ENCODE data around the gene PLEKHH2. TPM values are rescaled to one million over a fixed set of nuclear protein-coding genes. Genes with fewer than 3 reads are reported as not detected.

PLEKHH2 gene
- total and polyA plus RNA-seq, 2 of the 13 experiments (the other 11 are each of a cell fraction or from before 2014, with no cell fraction given): 1.1 to 3.0 TPM

DNA sequence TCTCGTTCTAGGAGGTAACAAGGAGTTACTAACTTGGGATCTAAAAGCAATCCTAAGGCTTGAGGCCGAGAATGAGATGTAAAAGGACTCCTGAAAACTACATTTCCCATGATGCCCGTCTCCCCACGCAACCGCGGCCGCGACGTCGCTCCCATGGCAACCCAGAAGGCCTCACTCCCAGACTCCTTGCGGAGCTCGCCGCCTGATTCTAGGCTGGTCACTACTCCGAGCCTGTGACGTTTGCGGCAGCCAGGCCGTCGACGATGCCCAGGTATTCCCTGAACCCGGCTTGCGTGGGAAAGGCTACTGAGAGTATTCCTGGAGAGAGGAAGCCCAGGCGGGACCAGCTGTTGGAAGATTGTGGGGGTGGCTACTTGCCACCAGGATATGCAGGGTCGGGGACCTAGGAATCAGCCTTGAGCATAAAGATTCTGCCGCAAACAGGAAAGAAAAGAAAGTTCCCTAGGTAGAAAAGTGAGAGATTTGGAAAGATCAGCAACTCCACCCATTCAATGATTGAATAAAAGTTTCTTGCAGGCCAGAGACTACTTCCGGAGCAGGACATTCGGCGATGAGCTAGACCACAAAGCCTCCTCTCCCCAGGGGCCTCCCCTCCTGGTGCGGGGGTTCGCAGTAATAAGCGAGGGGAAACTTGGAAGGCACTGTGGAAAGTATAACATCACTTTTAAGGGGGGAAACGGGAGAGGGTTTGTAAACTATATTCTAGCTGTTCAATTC lies 137.0 kb downstream of the PLEKHH2 start, which contains the start of gene DYNC2LI1 (continued):
- TF ChIP-seq CC2D1A (CRISPR knock-in tag; IDR thresholded peaks at IDR 0.05): peak; percentile 92; the same call in 1 of the 2 replicates
- peak; percentile 35 to 66; a peak in 3 of 4 replicates for TF ChIP-seq POLR2A (IDR thresholded peaks at IDR 0.05; ENCODE audit: insufficient read depth in 1 of 2, low read depth in 2 of 2, low read length in 2 of 2)
- peak; percentile 71; the same call in 1 of the 2 replicates for TF ChIP-seq TFAP4 (IDR thresholded peaks at IDR 0.05; ENCODE audit: borderline replicate concordance, low read depth)
- TF ChIP-seq ZNF142 (CRISPR knock-in tag; IDR thresholded peaks at IDR 0.05): no peak
- TF ChIP-seq, protein P1, sequence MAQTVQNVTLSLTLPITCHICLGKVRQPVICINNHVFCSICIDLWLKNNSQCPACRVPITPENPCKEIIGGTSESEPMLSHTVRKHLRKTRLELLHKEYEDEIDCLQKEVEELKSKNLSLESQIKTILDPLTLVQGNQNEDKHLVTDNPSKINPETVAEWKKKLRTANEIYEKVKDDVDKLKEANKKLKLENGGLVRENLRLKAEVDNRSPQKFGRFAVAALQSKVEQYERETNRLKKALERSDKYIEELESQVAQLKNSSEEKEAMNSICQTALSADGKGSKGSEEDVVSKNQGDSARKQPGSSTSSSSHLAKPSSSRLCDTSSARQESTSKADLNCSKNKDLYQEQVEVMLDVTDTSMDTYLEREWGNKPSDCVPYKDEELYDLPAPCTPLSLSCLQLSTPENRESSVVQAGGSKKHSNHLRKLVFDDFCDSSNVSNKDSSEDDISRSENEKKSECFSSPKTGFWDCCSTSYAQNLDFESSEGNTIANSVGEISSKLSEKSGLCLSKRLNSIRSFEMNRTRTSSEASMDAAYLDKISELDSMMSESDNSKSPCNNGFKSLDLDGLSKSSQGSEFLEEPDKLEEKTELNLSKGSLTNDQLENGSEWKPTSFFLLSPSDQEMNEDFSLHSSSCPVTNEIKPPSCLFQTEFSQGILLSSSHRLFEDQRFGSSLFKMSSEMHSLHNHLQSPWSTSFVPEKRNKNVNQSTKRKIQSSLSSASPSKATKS (CRISPR knock-in tag; IDR thresholded peaks at IDR 0.05): 0 out of 2 replicates have a peak, but pooled peaks have one; percentile 65
- peak; percentile 72 for TF ChIP-seq ATF7-NPFF (CRISPR knock-in tag; IDR thresholded peaks at IDR 0.05; ENCODE audit: low read depth)
- TF ChIP-seq ZNF577 (CRISPR knock-in tag; IDR thresholded peaks at IDR 0.05; ENCODE audit: borderline replicate concordance, low read depth): no peak
- peak; percentile 89; the same call in 1 of the 2 replicates for TF ChIP-seq ZFP91 (CRISPR knock-in tag; IDR thresholded peaks at IDR 0.05; ENCODE audit: borderline replicate concordance)
- TF ChIP-seq ZBTB3 (CRISPR knock-in tag; IDR thresholded peaks at IDR 0.05; ENCODE audit: borderline replicate concordance, low read depth): no peak
- TF ChIP-seq ZNF225 (CRISPR knock-in tag; IDR thresholded peaks at IDR 0.05): no peak
- peak; percentile 70; the same call in 1 of the 2 replicates for TF ChIP-seq NFATC3 (CRISPR knock-in tag; IDR thresholded peaks at IDR 0.05)
- TF ChIP-seq ZNF644 (CRISPR knock-in tag; IDR thresholded peaks at IDR 0.05; ENCODE audit: low read depth): no peak
- TF ChIP-seq ZNF501 (CRISPR knock-in tag; IDR thresholded peaks at IDR 0.05): peak; percentile 81
